GM21619 (cell line): ENCODE measurements around the gene F5.

Experiments
- ATAC-seq: cut with Tn5 transposase; IDR thresholded peaks from one replicate; pipeline ENCODE4 v1.9.1; 2021; ENCODE audit not compliant: unreplicated experiment

The F5 gene

DNA sequence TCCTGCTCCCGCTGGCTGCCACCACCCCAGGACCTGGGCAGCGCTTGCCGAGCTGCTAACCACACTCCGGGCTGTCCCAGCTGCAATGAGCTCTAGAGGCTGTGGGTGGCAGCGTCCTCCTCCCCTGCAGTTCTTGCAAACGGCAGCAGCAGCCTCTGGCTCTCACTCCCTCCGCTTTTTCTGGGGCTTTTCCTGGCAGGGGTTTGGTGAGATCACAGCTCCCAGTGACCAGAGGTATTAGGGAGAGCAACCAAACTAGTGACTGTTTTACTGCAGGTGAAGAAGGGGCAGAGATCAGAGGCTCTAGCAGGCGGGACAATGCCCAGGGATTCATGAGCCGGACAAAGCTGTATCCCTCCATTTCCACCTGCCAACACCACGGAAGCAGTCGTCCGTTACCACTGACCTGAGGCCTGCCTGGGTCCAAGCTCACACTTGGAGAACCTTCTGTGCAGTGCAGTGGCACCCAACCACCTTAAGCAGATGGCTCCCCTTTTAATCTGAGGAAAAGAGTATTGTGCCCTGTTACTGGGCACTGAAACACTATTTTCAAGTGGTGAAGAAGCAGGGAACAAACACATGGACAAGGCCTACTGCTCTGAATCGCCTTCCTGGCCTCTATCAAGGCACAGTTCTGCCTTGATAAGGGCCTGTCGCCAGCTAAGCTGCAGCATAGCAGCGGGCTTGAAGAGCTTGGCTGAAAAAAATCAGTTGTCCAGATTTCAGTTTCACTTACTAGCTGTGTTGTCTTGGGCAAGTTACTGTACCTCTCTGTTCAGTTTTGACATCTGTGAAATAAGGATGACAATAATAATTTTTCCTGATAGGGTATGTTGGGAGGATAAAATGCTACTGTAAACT, at the start of gene F5:
Gene F5, minus strand, starts transcription at position 87 of the 861 bp plus-strand sequence. CDS start 95 bp downstream, outside the sequence.
- peak; percentile 98 for ATAC-seq

DNA sequence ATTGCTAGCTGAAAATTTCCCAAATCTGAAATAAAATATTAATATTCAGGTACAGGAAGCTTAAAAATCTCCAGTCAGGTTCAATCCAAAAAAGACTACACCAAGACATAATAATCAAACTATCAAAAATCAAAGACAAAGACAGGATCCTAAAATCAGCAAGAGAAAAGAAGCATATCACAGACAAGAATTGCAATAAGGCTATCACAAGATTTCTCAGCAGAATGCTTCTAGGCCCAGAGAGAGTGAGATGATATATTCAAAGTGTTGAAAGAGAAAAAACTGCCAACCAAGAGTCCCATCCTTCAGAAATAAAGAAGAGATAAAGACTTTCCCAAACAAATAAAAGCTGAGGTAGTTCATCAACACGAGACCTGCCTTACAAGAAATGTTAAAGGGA, 48.6 kb upstream of the F5 start:
- no peak for ATAC-seq

DNA sequence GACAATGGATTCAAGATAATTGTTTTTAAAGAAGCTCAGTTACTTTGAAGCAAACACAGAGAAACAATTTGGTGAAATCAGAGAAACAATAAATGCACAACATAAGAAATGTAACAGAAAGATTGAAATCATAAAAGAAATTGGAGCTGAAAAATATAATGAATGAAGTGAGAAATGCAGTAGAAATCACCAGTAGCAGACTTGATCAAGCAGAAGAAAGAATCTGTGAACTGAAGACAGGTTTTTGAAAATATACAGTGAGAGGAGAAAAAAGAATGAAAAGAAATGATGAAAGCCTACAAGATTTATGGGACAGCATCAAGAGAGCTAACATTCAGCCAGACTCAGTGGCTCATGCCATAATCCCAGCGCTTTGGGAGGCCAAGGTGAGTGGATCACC, 47.9 kb upstream of the F5 start:
- no peak for ATAC-seq

DNA sequence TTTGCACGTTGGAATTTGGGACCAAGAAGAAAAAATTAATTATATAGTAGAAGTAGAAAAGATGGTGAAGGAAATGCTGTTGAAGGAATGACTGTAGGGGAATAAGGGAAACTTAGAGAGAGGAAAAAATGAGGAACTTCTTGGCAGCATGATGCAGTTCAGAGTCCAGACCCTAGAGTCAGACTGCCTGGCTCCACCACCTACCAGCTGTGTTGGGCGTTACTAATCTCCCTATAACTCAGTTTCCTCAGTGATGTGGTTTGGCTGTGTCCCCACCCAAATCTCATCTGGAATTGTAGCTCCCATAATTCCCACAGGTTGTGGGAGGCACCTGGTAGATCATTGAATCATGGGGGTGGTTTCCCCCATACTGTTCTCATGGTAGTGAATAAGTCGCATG, 45.0 kb upstream of the F5 start:
- no peak for ATAC-seq

DNA sequence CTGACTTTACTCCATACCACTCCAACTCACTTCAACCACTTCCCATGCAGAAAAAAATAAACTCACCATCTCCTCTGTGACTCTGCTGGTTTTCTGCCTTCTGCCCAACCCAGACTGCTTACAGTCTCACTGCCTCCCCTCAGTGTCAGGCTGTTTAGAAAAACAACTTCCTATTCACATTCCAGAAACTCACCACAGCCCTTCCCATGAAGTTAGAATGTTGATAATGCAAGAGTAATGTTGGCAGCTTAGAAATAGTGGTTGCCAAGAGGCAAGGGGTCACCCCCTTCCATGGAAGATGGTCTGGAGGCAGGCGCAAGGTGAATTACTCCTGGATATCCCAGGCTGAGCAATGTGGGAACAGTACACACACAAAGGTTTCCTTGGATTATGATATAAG, 43.7 kb upstream of the F5 start, which contains the start of gene SELP:
Gene SELP, minus strand, starts transcription at position 119 of the 400 bp plus-strand sequence. Its CDS starts 50 bp downstream, at position 69.
- ATAC-seq: no peak

DNA sequence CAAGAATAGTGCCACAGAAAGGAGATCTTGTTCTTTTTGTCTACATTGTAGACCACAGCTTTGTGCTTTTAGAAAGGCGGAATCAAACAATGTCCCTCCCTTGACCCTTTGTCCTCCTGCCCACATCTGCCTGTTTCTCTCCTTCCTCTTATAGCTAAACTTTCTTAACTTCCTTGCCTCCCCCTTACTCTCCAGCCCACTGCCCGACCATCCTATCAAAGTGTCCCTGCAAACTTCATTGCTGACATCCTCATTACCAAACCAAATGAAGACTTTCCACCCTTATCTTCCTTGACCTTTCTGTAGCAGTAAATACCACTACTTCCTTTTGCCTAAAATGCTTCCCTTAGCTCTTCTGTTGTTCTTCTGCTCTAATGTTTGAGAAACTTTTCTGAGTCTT, 38.6 kb upstream of the F5 start:
- no peak for ATAC-seq

DNA sequence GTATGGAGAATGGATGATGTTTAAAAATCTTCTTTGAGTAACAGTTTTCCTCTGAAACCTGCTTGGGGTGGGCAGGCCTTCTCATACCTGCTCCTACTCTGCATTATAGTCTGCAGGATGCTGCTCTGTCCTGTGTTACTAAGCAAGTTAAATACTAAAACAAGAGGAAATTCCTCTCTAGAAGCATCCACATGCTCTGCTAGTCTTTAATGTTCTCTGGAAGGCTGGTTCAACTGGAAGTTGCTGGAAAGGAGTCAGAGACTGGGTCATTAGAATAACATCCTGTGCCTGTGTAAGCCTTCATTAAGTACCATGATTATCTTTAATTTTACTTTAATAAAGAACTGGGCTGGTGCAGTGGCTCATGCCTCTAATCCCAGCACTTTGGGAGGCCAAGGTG, 37.8 kb upstream of the F5 start:
- ATAC-seq: no peak

DNA sequence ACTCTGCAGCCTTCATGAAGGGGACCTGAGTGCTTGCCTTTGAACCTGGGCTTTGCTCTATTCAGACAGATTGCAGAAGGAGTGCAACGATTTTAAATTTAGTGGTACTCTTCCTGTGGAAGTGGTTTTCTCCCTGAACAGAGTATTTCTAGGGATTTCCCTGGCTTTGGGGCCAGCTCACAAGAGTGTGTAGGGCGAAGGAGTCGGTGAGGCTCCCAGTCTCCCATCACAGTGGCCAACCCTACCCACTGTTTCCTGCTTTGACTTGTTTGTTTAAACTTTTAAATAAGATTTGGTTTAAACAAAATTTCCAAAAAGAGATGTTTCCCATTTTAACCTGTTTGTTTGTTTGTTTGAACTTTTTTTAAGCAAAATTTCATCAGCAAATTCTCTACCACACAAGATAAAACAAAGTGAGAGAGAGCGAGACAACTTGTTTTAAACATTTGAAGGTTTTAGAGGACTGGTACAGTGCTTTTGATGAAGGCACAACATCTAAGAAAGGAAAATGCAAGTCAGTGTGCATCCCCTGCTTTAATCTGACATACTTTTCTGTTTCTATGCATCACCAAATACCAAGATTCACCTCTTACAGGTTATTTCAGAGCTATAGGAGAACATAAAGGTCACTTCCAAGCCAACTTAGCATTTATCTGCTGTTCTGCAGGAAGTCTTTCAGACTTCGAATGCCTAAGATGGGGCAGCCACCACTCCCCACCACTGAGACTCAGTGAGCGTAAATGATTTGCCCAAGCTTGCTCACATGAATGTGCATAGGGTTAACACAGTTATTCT, 37.0 kb upstream of the F5 start:
- ATAC-seq: no peak

DNA sequence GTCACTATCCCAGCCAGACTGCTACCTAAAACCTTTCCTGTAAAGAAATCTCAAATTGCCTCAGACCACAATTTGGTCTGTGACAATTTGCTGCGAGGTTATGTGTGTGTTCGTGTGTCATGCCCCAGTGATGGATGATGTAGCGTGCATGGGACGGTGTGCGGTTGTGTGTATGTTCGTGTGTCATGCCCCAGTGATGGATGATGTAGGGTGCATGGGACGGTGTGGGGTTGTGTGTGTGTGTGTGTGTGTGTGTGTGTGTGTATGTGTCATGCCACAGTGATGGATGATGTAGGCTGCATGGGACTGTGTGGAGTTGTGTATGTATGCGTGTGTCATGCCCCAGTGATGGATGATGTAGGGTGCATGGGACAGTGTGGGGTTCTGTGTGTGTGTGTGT, 34.3 kb upstream of the F5 start:
- ATAC-seq: no peak

DNA sequence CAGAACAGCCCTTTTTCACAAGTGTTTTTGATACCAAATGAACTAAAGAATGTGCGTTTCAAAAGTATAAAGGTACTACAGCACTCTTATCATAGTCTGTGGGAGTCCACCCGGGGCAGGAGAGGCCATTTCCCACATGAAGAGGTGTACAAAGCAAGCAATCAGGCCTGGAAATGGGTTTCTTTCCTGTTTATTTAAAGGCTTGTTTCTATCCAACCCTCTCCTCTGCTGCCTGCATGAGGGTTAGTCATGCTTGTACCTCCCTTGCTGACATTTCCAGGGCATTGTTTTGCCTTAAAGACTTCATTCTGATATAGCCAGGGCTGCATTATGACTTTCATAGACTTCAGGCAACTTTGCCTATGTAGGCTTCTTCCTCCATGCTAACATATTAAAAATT, 32.1 kb upstream of the F5 start:
- no peak for ATAC-seq

DNA sequence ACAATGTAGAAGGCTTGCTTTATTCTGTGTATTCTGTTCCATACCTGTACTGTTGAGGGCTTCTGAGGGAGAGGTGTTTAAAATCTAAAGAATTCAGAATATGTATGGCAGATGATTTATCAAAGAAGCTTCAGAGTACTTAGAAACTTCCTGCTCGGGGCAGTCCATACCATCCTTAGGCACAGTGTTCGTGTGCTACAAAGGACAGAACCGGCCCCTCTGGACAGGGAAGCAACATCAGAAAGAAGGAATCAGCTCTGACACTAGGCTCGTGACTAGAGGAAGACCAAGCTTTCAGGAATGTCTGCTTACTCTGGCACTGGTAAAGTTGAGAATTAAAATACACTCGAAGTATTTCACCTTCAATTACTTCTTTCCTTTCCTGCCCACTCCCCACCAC, 29.5 kb upstream of the F5 start:
- ATAC-seq: no peak

DNA sequence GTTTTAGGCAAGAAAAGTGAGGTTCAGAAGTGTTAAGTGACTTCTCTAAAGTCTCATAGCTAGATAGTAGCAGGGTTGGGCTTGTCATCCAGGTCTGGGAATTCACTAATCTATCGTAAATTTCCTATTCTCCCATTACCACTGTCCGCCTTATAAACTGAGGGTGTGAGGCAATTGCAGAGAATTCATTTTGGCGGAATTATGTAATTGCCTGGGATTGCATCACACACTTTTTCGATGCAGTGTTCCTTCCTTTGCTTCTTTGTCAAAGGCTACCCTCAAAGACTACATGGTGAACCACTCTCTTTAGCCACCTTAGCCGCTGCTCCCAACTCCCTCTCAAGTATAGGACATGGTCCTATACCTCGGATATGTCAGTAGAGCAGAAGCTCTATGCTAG, 24.6 kb upstream of the F5 start:
- no peak for ATAC-seq

DNA sequence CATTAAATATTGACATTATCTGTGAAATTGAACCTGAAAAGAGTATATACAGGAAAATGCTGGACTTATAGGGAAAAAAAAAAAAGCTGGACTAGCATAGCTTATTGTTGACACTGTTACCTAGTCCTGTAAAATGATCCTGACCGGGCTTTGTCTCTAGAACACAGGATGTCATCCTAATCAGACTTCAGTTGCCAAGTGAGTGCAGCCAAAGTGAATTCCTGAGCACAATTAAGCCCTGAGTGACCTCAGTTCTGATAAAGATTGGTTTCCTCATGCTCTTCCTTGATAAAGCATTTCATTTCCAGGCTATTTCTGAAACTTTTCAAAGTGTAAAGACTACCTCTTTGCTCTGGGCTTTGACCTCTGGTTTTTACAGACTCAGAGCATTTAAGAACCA, 23.8 kb upstream of the F5 start:
- ATAC-seq: no peak

DNA sequence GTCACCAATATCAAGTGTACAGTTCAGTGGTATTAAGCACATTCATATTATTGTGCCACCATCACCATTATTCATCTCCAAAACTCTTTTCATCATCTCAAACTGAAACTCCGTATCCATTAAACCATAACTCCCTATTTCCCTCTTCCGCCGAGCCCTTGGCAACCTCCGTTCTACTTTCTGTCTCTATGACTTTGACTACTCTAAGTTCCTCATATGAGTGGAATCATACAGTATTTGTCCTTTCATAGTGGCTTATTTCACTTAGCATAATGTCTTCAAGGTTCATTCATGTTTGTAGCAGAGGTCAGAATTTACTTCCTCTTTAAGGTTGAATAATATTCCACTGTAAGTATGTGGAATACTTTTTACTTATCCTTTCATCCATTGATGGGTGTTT, 21.9 kb upstream of the F5 start:
- ATAC-seq: no peak

DNA sequence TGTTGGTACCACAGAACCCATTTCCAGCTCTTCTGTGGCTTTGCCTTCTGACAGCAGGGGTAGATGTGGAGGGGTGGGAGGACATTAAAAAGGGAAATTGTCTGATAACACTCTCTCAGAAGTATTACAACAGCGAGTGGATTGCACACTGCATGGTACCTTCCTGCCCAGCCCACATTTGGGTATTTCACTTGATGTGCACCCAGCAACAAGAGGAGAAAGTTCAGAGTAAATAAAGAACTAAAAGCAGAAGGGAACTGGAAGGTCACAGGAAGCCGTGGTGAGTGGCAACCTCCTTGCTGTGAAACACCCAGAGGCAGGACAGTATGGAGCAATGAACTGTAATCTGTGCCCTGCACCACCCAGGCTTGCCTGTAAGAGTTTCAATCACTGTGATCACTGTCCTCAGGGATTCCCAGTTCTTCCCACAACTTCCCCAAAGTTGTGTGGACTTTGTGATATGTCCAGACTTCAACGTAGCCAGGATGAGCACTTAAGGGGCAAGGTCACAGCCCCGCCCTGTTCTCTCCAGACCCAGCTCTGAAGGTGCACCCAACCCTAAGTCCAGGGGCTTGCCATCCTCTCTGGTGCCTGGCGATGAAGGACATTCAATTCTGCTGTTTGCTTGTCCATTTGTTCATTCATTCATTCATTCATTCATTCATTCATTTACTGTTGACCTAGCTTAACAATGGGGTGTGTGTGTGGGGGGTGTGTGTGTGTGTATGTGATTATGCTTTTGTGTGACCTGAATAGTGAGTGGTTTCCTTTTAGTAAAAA, 18.7 kb upstream of the F5 start:
- no peak for ATAC-seq

DNA sequence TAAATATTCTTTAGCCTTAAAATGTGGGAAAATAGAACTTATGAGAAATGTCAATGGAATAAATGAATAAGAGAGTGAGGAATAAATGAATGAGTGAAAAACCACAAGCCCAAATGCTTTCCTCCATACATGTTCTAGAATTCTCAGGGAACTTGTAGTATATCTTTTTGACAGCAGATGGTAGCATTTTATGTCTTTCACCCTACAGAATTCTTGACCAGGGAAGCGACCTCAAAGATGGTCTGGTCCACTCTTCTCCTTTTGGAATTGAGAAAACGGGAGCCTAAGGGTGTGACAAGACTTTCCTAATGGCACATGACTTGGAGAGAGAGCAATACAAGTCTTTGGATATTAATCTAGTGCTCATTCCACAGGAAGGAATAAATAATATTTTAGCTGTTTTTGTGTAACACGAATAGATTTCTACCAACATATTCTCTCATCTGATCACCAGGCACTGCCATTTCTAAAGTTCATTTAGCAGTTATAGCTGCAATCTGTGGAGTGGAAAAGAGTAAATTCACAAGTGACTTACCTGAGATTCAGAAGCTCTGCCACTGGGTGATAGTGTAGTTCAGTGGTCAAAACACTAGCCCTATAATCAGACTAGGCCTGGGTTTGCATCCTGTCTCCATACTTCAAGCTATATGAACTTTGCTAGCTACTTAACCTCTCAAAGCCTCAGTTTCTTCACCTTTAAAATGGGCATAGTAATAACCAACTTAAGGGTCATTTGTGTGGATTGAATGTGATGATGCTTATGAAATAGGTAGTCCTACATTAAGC, 15.0 kb upstream of the F5 start:
- no peak for ATAC-seq

DNA sequence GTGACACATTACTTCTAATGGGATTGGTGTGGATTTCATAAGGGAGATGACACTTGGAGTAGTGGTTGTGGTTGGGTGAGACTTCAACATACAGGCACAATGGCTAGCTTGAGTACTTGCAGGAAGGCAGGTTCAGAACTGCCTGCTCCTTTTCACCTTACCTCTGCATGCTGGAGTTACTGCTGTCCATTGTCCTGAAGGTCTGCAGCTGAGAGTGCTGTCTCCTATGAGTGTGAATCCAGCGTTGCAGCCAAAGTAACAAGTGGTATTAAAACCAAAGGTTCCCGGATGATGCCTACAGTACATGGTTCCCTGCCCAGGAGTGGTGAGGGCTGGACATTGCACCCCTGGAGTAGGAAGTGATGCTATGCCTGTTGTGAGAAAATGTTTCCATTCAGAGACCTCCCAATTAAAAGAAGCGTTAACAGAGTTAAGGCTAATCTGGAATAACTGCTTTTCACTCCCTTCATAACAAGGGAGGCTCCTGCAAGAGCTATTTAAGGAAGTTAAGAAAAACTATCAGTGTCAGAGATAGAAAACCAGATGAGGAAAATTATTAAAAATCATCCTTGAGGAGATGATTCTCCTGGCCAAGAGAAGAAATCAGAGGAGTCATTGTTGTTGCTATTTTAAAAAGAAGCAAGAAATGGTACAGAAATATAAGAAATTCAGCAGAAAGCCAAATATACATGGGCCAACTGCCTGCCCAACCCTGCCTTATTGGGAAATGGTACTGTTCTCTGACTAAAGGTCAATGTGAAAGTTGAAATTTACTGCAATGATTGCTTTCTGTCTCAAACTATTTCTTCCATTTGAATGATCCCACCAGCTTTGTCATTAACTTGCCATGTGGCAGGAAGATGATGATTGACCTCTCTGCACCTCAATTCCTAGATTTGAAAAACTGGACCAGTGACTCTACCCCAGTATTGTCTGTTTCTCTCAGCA, 9.8 kb upstream of the F5 start:
- no peak for ATAC-seq

DNA sequence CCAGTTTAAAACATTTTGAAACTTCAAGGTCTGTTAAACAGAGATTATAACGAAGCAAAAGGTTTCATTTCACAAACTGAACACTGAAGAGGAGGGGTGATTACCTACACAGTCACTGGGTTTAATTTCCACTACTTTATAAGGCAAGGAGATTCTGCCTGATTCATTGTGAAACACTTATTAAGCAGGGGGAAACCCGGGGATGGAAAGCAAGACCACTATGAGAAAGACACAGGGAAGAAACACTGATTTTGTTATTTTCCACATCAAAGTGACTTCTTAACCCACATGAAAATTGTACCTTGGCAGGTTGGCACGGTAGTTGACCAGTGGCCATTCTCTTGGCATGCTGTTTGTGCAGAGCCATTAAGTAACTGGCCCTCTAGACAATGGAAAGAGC, 8.1 kb upstream of the F5 start:
- ATAC-seq: peak; percentile 72

DNA sequence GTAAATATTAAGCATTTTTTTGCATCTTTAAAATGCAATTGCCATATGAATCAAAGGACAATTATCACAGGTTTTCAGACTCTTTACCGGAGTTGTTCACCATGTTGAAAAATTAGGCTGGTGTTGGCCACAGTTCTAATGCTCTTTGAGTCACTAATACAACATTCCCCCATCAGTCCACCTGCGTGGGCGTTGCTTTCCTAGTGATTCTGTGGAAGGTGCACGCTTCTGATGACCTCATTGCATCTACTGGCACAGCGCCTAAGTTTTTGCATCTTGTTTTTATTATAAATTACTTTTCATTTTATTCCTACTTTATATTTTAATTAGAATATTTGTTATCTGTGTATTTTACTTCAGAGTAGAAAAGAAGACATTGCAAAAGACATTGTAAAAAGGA, 4.7 kb upstream of the F5 start:
- ATAC-seq: no peak
